NCI-H2081 treated with DMSO at 0.1 percent for 48 hours (cell line): ENCODE measurements around the gene RPP25.

Source experiments
- DNase-seq: peaks from one replicate; lab custom pipeline; 2025; lab: John Stamatoyannopoulos, UW

The RPP25 gene

GRCh38 chr15:74956648-74957475, at the start of gene RPP25:
RPP25 (minus strand) TSS chr15:74956772; CDS start chr15:74956583, 189 bp downstream.
- peak; percentile 31 for DNase-seq

- no peak for DNase-seq
Observed at GRCh38 chr15:75002398-75002797, 45.8 kb upstream of the RPP25 start.

DNA sequence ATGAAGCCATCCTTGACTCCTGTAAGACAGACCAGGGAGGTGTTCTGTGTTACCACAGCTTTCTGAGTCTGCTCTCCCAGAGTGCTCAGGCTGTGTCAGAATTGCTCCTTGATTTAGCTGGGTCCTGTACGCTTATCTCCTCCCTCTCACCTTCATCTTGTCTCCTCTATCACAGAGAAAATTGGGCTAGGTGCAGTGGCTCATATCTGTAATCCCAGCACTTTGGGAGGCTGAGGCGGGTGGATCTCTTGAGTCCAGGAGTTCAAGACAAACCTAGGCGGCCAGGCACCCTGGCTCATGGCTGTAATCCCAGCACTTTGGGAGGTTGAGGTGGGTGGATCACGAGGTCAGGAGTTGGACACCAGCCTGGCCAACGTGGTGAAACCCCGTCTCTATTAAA, 44.7 kb upstream of the RPP25 start:
- DNase-seq = no peak

- no peak for DNase-seq
Observed at GRCh38 chr15:74997543-74997942, 41.0 kb upstream of the RPP25 start.

GRCh38 chr15:74997141-74997540, 40.6 kb upstream of the RPP25 start:
- DNase-seq = no peak

DNA sequence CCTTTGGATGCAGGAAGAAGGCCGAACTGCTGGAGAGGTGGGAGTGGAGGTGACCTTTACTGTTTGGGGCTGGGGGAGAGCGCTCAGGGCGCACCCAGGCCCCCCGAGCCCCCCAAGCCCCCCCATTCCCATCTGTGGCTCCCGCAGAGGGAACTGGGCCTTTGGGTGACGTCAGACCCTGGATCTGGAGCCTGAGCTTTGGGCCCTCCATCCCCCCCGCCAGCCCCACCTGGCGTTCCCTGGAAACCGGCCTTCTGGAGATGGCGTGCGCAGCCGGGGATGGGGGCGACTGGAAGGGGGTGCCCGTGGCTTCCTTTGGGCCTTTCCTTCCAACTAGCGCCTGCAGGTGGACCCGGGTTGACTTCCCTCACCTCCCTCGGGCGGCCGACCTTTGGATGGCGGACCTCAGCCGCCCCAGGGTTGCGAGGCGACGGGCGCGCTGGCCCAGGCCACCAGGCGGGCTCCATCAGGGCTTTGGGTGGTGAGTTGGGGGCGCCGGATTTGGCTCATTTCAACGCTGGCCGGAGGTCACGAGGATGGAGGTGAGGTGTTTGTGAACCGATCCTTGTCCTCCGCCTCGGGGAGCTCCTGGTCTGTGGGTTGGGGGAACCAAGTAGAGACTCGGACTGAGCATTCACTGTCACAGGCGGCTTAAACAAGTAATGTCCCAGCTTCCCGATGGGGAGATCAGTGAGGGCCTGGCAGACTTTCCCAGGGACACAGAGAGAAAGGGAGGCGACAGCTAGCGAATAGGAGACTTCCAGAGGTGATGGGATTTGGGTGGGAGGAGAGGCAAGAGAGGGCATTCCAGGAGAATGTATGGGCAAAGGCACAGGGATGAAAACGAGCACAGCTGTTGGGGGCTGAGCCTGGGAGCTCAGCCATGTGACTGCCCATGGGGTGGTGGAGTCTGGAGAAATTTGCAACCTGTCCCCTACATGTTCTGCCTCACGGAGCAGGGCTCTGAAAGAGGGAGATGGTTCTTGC, 39.5 kb upstream of the RPP25 start:
- DNase-seq = no peak

GRCh38 chr15:74995182-74995778, 38.7 kb upstream of the RPP25 start, which contains the start of gene SCAMP5:
SCAMP5 (plus strand) TSS chr15:74995563; CDS start chr15:75011840, 16,277 bp downstream.
- peak; percentile 80 for DNase-seq

- no peak for DNase-seq
Observed at GRCh38 chr15:74994685-74995084, 38.1 kb upstream of the RPP25 start.

DNA sequence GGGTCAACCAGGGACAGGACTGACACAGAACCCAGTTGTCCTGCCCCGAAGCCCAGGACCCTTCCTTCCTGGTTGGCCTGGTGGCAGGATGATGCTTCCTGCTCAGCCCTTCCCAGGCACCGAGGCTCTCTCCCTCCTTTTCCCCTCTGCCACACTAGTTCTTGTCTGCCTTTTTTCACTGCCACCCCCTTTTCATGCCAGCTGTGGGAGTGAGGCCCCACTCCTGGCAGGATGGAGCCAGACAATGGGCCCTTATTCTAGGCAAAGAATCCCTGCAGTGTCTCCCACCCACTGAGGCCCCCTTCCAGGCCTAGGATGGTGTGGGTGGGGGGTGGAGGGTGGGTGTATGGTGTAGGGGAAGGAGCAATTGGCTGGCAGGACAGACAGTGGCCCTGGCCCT, 37.7 kb upstream of the RPP25 start:
- no peak for DNase-seq

- DNase-seq = no peak
Observed at GRCh38 chr15:74992619-74993018, 36.0 kb upstream of the RPP25 start.

GRCh38 chr15:74989527-74989926, 33.0 kb upstream of the RPP25 start:
- no peak for DNase-seq

DNA sequence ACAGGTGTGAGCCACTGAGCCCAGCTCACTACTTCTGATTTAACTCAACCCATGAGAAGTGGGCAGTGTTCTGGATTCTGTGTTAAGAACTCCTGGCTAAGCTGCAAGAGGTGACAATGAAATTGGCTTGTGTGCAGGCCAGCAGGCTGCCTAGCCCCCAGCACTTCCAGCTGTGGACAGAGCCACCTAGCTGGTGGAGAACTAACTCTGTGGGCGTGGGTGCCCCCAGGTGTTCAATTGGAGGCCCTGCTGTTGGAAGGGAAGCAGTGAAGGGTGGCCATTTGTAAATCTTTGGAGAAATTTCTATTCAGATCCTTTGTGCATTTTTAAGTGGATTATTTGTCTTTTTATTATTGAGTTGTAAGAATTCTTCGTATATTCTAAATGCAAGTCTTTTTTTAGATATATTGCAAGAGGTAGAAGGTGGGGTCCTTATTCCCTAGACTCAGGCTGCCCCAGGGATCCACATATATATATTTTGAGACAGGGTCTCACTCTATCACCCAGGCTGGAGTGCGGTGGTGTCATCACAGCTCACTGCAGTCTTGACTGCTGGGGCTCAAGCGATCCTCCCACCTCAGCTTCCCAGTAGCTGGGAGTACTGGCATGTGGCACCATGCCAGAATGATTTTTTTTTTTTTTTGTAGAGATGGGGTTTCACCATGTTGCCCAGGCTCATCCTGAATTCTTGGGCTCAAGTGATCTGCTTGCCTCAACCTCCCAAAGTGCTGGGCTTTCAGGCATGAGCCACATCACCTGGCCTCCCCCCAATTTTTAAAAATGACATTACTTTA, 31.6 kb upstream of the RPP25 start:
- DNase-seq = peak; percentile 17

DNA sequence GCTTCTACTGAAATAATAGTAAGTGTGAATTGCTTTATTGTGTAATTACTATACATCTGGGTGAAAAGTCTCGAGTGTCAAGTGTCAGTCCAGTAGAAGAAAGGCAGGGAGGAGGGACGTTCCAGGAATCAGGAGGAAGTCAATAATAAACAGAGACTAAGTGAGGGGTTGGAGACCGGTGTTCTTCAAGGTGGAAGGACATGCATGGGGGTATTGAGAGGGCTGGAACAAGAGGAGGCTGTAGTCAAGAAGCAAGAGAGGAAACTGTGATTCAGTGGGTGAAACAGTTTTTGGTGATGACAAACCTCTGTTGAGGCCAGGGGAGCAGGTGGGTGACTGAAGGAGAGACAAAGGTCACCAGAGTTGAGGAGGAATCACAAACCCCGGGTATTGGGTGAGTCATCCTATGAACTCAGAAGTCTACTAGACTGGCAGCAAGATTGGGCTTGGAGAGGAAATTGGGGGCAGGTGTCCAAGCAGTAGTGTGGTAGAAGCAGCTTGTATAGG, 27.2 kb upstream of the RPP25 start:
- DNase-seq = no peak

DNA sequence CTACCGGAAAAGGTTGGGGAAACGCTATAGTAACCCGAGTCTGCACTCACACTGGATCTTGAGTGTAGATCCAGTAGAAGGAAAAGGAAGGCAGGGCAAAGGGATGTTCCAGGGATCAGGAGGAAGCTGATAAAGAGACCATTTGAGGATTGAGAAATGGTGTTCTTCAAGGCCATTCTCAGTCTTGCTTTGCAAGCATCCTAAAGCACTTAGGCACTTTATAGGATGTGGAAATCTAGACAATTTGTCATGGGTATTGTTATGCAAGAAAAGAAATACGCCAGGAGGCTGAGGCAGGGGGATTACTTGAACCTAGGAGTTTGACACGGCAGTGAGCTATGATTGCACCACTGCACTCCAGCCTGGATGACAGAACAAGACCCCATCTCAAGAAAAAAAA, 25.6 kb upstream of the RPP25 start:
- no peak for DNase-seq

DNA sequence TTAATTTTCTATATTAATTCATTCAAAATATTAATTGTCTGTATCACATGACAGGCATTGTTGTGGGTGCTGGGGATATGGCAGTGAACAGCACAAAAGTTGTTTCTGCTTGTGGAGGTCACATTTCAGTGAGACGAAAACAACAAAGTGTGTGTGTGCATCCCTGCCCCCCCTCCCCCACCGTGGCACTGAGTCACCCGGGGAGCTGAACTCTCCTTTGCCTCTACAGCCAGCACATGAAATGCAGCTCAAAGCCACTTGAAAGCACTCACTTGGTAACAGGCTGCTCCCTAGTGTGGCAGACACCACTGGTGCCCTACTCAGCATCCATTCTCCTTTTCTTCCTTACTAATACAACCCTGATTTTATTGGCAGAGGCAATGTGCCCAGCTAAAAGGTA, 21.9 kb upstream of the RPP25 start:
- no peak for DNase-seq

DNA sequence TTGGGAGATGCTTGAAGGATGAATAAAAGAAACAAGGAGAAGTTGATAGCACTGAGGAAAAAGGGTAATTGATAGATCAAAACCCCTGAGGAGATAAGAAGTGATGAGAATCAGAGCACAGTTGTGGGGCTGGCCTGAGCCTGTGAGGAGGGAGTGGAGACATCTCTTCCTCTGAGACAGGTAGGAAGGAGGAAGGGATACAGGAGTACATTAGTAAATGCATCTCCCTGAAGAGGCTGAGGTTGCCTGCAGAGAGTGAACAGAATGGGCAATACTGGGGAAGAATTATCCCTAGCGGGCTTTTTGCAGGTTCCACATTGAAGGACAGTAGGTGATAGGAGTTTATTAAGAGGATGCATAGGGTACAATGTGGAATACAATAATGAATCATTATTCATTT, 21.5 kb upstream of the RPP25 start:
- DNase-seq = no peak

DNA sequence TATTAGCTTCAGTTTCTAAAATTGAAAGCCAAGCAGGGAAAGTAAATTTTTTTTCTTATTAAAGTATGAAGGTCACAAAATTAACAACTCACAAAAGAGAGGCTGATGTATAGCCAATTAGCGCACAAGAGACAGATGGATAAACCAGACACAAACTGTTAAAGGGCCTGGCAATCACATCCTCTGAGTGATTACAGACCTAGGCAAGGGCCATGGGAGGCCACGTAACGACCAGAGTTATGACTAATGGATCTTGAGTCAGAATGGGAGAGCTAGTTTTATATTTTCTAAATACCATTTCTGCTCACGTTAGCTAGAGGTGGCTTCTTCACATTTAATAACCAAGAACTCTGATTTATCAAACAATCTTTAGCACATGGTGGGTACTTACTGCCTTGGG, 21.0 kb upstream of the RPP25 start:
- DNase-seq = no peak

DNA sequence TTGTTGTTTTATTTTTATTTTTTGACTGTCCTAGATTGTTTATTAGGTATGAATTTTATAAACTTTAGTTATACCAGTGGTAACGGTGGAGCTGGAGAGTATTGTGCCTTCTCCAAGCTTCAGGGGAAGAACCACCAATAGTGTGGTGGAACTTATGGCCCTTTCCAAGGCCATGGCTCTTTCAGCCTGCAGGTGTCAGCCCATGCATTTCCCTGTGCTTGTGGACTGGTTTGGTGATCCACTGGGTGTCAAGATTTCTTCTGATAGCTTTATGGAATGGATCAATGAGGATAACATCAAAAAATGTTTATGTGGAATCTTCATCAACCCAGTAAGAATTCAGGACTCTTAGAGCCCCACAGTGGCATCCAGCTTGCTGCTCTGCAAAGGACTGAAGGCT, 19.6 kb upstream of the RPP25 start:
- no peak for DNase-seq

DNA sequence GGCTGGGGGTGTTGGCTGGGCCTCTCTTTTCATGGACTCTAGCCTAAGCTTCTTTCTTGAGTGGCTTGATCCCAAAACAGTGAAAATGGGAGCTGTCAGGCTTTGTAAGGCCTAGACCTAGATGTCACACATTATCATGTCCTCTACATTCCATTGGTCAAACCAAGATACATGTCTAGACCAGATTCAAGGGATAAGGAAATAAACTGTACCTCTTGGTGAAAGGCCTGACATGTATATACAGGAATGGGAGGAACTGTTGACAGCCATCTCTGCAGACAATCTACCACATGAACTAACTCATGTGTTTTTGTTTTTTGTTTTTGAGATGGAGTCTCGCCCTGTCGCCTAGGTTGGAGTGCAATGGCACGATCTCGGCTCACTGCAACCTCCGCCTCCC, 11.1 kb upstream of the RPP25 start:
- DNase-seq = no peak

DNA sequence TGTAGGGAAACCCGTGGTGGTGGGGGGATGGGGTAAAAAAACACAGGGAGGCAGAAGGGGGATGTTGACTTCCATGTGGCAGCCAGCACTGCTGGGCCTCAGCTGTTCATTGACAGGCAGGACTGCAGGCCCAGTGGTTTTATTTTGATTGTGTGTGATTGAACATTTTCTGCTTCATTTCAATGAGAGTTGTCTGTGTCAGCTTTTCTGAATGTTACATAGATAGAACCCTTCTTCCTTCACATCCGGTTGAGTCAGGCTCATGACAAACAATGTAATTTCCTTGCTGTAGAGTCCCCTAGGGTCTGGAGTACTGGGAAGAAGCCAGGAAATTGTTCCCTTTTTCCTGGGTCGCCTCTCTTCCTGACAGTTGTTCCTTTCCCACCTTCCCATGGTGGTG, 8.2 kb upstream of the RPP25 start:
- no peak for DNase-seq

- DNase-seq = no peak
Observed at GRCh38 chr15:74963213-74963612, 6.6 kb upstream of the RPP25 start.
